ENCODE measurements around the gene IL9. TPM values are rescaled to one million over a fixed set of nuclear protein-coding genes. Genes with fewer than 3 reads are reported as not detected.

The IL9 gene
- total RNA-seq, 4 donors from 2014 or later, result not detected

DNA sequence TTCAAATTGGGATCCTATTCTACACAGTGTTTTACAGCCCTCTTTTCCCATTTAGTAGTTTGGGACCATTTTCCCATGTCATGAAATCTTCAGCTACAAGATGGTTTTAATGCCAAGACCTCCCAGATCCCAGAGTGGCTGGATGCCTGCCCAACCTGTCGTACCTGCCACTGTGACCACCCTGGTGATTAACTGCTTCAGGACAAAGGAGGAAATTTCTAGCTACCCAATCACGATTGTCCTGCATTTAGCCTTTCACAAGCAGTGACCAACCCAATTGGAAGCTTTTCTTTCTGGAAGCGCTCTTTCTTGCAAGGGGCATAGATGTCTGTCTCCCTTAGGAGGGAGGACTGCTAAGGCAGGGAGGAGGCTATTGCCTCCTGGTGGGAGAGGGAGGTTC is 13.8 kb downstream of the IL9 start:
- Histone ChIP-seq H3K4me3 (no peak overlapping the region), H3K4me1 (peaks cover 0 to 6% (median 0%) of the 10 kb centered on the region in 4 donors), H3K9me3 (no peaks in the 10 kb centered on the region), H3K27ac (peak overlapping the region in 1 of 4 donors; percentile 39), H3K27me3 (peaks cover 0 to 11% of the 10 kb centered on the region in 2 donors), H3K36me3 (no peaks in the 10 kb centered on the region)
- no peak for DNase-seq (ENCODE audit: low spot score in 2 of 2)
- TF ChIP-seq, protein P1, sequence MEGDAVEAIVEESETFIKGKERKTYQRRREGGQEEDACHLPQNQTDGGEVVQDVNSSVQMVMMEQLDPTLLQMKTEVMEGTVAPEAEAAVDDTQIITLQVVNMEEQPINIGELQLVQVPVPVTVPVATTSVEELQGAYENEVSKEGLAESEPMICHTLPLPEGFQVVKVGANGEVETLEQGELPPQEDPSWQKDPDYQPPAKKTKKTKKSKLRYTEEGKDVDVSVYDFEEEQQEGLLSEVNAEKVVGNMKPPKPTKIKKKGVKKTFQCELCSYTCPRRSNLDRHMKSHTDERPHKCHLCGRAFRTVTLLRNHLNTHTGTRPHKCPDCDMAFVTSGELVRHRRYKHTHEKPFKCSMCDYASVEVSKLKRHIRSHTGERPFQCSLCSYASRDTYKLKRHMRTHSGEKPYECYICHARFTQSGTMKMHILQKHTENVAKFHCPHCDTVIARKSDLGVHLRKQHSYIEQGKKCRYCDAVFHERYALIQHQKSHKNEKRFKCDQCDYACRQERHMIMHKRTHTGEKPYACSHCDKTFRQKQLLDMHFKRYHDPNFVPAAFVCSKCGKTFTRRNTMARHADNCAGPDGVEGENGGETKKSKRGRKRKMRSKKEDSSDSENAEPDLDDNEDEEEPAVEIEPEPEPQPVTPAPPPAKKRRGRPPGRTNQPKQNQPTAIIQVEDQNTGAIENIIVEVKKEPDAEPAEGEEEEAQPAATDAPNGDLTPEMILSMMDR (IDR thresholded peaks at IDR 0.05), result no peak
- TF ChIP-seq EP300 (IDR thresholded peaks at IDR 0.05) (no peak), POLR2A (IDR thresholded peaks at IDR 0.05) (no peak)
- 44 to 63% methylated on average over 3 of the region's 3 CpGs for WGBS, 2 donors

DNA sequence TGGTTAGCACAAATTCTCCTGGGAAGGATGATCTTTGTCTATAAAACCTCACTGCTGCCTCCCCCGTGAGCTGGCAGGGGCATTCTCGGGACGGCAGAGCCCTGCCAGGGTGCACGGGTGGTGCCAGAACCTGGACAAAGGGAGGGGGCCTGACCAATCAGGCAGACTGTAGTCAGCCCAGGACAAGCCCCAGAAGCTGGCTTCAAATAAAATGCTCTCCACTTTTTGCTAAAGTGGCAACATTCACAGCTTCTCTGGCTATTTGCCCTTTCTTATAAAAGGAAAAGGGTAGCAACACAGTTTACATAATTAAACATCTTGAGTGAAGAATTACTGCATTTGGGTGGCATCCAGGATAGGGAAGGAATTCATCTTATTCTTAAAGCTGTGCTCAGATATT is 14.4 kb downstream of the IL9 start:
- Histone ChIP-seq H3K36me3 (no peaks in the 10 kb centered on the region), H3K27me3 (peaks cover 0 to 11% of the 10 kb centered on the region in 2 donors), H3K4me3 (no peak overlapping the region), H3K27ac (peak overlapping the region in 2 of 4 donors; percentile 12 to 50), H3K9me3 (no peaks in the 10 kb centered on the region), H3K4me1 (peaks cover 0 to 6% (median 0%) of the 10 kb centered on the region in 4 donors)
- no peak for TF ChIP-seq POLR2A (IDR thresholded peaks at IDR 0.05)
- TF ChIP-seq EP300 (IDR thresholded peaks at IDR 0.05), result no peak
- TF ChIP-seq, protein P1 (IDR thresholded peaks at IDR 0.05), result no peak
- DNase-seq (ENCODE audit: low spot score in 2 of 2), result no peak
- 35 to 38% methylated on average over 4 of the region's 4 CpGs for WGBS, 2 donors

DNA sequence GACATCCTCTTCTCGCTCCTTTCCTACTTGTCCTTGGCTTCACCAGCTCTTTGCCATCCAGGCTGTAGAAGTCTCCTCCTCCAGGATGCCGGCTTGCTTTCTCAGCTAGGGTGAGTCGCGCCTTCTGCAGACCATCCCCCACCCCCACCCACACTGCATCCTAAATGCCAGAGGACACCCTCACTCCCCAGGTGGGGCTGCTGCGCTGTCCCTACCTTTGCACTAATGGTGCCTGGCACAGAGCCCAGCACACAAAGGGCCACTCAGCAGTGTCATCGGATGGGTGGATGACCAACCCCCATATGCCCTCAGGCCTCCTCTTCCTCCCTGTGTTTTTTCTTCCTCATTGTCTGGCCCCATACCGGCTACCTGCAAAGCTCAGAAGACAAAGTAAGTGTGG is 14.8 kb downstream of the IL9 start:
- H3K27ac ChIP-seq, result peak overlapping the region in 2 of 4 donors; percentile 12 to 50
- 76 to 77% methylated on average over 7 of the region's 7 CpGs for WGBS, 2 donors
- peaks cover 0 to 6% (median 0%) of the 10 kb centered on the region in 4 donors for H3K4me1 ChIP-seq

DNA sequence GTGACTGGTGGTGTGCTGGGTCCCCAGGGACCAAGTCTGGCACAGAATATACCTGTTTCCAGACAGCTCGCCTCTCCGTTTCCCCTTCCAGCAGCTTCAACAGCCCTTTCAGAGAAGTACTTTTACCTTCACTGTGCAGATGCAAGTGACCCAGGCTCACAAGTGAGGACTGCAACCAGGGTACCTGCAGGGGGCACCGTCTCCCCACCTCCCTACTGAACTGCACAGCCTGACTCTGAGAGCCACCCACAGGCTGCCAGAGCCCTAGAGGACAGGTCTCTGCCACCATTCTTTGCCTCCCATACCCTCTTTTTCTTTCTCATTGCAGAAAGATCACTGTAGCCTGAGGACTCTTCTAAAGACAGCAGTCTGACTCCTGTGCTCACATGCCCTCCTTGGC is 15.4 kb downstream of the IL9 start:
- Histone ChIP-seq H3K27ac (peak overlapping the region in 2 of 4 donors; percentile 12 to 50), H3K36me3 (no peaks in the 10 kb centered on the region), H3K4me1 (peaks cover 0 to 6% (median 0%) of the 10 kb centered on the region in 4 donors), H3K27me3 (peaks cover 0 to 11% of the 10 kb centered on the region in 2 donors), H3K9me3 (no peaks in the 10 kb centered on the region), H3K4me3 (no peak overlapping the region)
- TF ChIP-seq, protein P1 (IDR thresholded peaks at IDR 0.05), result no peak
- TF ChIP-seq POLR2A (IDR thresholded peaks at IDR 0.05) (no peak), EP300 (IDR thresholded peaks at IDR 0.05) (no peak)
- WGBS, 2 donors, result 69 to 70% methylated on average over 3 of the region's 3 CpGs
- DNase-seq (ENCODE audit: low spot score in 2 of 2), result no peak

More for the DNA sequence above, 14.8 kb downstream of the IL9 start:
- H3K4me3 ChIP-seq, result no peak overlapping the region
- peaks cover 0 to 11% of the 10 kb centered on the region in 2 donors for H3K27me3 ChIP-seq
- no peaks in the 10 kb centered on the region for H3K9me3 ChIP-seq
- DNase-seq (ENCODE audit: low spot score in 2 of 2), result no peak
- TF ChIP-seq, protein P1 (IDR thresholded peaks at IDR 0.05), result no peak
- TF ChIP-seq POLR2A (IDR thresholded peaks at IDR 0.05), result no peak
- TF ChIP-seq EP300 (IDR thresholded peaks at IDR 0.05), result no peak
- no peaks in the 10 kb centered on the region for H3K36me3 ChIP-seq

DNA sequence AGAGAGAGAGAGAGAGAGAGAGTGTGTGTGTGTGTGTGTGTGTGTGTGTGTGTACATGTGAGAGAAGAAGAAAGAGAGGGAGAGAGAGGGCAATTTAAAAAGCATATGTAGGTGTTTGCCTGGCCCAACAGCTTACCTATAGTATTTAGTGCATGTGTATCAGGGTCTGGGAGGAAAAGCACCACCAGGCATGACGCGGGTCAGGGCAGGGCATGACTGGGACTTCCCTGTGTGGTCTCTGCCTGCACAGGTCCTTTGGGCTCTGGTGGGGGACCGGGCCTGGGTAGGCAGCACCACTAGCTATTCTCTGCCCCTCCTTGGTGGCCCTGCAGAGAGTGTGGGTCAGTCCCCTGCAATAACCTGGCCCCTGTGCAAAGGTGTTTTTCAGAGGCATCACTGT is 16.1 kb downstream of the IL9 start:
- no peak for DNase-seq (ENCODE audit: low spot score in 2 of 2)
- peaks cover 0 to 6% (median 0%) of the 10 kb centered on the region in 4 donors for H3K4me1 ChIP-seq
- no peak overlapping the region for H3K4me3 ChIP-seq
- TF ChIP-seq POLR2A (IDR thresholded peaks at IDR 0.05) (no peak), EP300 (IDR thresholded peaks at IDR 0.05) (no peak)
- TF ChIP-seq, protein P1 (IDR thresholded peaks at IDR 0.05), result no peak
- 86 to 98% methylated on average over 3 of the region's 3 CpGs for WGBS, 2 donors
- no peaks in the 10 kb centered on the region for H3K9me3 ChIP-seq
- no peaks in the 10 kb centered on the region for H3K36me3 ChIP-seq
- peaks cover 0 to 11% of the 10 kb centered on the region in 2 donors for H3K27me3 ChIP-seq
- H3K27ac ChIP-seq, result no peak overlapping the region
